ENCODE results near the gene GOLGA6L1.
"Not testable (repeated sequence)": the region's sequence is repeated elsewhere in the genome, so short reads cannot be mapped to it uniquely, and the experiment has no call there.

Gene GOLGA6L1

GRCh38 chr15:23136722-23137121 is at the start of gene GOLGA6L1:
Gene GOLGA6L1, minus strand, starts transcription at chr15:23136822. Its CDS starts 91 bp downstream, at chr15:23136731.
- not testable (repeated sequence) for DNase-seq (ENCODE audit: low read depth)

GRCh38 chr15:23181201-23181600 is 44.6 kb upstream of the GOLGA6L1 start:
- DNase-seq (ENCODE audit: low read depth), result not testable (repeated sequence)

- not testable (repeated sequence) for DNase-seq (ENCODE audit: low read depth)
These were observed 43.9 kb upstream of the GOLGA6L1 start for GRCh38 chr15:23180547-23180927.

GRCh38 chr15:23179768-23180546 is 43.3 kb upstream of the GOLGA6L1 start:
- not testable (repeated sequence) for DNase-seq (ENCODE audit: low read depth)

- DNase-seq (ENCODE audit: low read depth), result not testable (repeated sequence)
These were observed 40.1 kb upstream of the GOLGA6L1 start for GRCh38 chr15:23176683-23177082.

- not testable (repeated sequence) for DNase-seq (ENCODE audit: low read depth)
These were observed 39.0 kb upstream of the GOLGA6L1 start for GRCh38 chr15:23175606-23176005.

- DNase-seq (ENCODE audit: low read depth), result not testable (repeated sequence)
These were observed 38.1 kb upstream of the GOLGA6L1 start for GRCh38 chr15:23174609-23175140.

- DNase-seq (ENCODE audit: low read depth), result not testable (repeated sequence)
These were observed 3.8 kb downstream of the GOLGA6L1 start for GRCh38 chr15:23132787-23133186.

GRCh38 chr15:23118208-23118607 is 18.4 kb downstream of the GOLGA6L1 start:
- no peak for DNase-seq (ENCODE audit: low read depth)

- DNase-seq (ENCODE audit: low read depth), result no peak
These were observed 40.8 kb downstream of the GOLGA6L1 start for GRCh38 chr15:23095796-23096195.

- no peak for DNase-seq (ENCODE audit: low read depth)
These were observed 53.5 kb downstream of the GOLGA6L1 start for GRCh38 chr15:23083115-23083514.

GRCh38 chr15:23081996-23082737 is 54.5 kb downstream of the GOLGA6L1 start:
- DNase-seq (ENCODE audit: low read depth), result not testable (repeated sequence)

GRCh38 chr15:23081271-23081670 is 55.4 kb downstream of the GOLGA6L1 start:
- no peak for DNase-seq (ENCODE audit: low read depth)

- no peak for DNase-seq (ENCODE audit: low read depth)
These were observed 56.9 kb downstream of the GOLGA6L1 start for GRCh38 chr15:23079766-23080165.

All from activated T-cell treated with anti-CD3 and anti-CD28 coated beads for 48 hours (primary cell).